ENCODE results near the gene HOOK1. TPM values are rescaled to one million over a fixed set of nuclear protein-coding genes. Genes with fewer than 3 reads are reported as not detected.

The HOOK1 gene
- 10 to 100 TPM in 4 of 8 experiments, 1 to 10 TPM in 3, under 1 TPM in 1; 0.31 to 17.6 (median 9.4) TPM for total RNA-seq

DNA sequence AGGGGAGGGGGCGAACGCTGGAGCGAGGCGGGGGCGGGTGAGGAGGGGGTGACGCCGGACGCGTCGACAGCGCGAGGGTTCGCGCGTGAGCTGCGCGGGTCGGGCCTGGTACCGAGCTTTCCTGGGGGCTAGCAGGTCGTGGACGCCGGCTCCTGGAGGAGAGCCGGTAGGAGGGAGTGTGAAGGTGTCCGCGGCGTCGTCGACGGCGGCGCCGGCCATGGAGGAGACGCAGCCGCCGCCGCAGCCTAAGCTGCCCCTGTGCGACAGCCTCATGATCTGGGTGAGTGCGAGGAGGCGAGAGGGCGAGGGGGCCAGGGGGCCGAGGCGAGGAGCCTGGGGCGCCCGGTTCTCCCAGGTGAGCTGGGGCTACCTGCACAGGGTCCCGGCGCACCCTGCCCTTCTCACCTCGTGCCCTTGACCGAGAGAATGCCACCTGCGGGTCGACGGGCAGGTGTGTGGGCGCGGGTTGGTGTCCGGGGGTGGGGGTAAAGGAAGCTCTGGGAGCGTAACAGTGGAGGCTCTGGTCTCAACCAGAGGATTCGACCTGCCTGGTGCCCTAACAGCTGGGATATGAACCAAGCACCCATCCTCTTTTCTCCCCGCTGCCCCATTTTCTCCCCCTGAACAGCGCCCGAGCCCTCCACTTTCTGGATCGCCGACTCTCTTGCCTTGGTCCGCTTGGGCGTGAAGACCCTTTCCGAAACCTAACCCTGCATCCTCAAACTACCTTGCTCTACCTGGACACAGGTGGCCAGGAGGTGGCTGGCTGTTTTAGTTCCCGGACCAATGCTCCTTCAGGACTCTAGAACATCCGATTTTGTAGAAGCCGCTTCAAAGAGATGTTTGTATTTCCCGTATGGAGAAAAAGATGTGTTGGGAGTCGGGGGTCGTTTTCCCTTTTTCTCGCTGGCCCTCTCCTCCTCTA lies at the start of gene HOOK1:
TSS of gene HOOK1 (plus strand) at position 49 of the 925 bp plus-strand sequence. CDS start at position 218, 169 bp downstream.
- peak within 1 kb of the TSS; percentile 58 to 75 (median 59) for H3K4me3 ChIP-seq
- 0 to 86% (median 27%) methylated on average over 1 to 13 of the region's 71 CpGs; no CpG with 5 or more reads in 2 of the 10 experiments for WGBS, 10 experiments
- in situ Hi-C loops (cut with MboI; ENCODE audit: low pct_unique_long_range_greater_than_20kb in 2 of 9, low sequenced_read_pairs in 9 of 9, unreplicated experiment in 9 of 9) = no loop called here
- H3K27ac ChIP-seq = peak within 1 kb of the TSS; percentile 19
- H3K4me1 ChIP-seq (replicated peaks in 1 of 2) = peaks cover 8 to 9% of the 10 kb centered on the region in 2 donors
- peak in 7 of 8 experiments; percentile 1 to 76 (median 31) for ATAC-seq (replicated peaks in 6 of 8)

DNA sequence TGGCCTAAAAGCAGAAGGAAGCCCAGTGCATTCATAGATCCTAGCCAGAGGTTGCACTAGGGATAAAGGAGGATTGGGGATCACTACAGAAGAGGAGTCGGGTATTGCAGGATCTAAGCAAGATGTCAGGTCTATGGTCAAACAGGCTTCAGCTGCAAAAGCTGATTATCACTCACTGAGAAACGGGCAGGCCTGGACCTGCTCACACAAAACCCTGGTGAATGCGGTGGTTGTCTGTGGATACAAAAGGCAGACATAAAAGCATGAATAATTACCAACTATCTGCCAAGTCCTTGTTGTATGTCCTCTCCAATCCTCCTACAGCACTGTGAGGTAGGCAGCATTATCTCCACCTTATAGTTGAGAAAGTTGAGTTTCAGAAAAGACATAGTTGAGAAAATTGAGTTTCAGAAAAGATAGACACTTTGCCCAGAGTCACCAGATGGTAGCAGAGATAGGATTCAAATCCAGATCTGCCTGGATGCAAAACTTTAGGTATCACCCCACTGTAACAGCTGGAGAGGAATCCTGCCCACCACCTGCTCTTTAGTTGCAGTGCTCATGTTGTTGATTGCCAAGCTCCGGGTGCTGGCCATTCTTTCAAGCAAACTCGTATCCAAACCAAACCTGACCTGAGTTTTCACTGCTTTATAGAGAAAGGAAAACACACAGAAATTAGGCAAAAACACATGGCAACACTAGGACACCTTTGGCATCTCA lies 49.6 kb upstream of the HOOK1 start:
- no peak overlapping the region for H3K27ac ChIP-seq
- H3K4me1 ChIP-seq (replicated peaks in 1 of 2) = peaks cover 26 to 34% of the 10 kb centered on the region in 2 donors
- in situ Hi-C loops (cut with MboI; ENCODE audit: low pct_unique_long_range_greater_than_20kb in 2 of 9, low sequenced_read_pairs in 9 of 9, unreplicated experiment in 9 of 9) = loop anchor here in 4 of 9 experiments (25.0 kb wide), 3 partner anchors 1028 to 1253 kb away; partner anchors contain the start of gene OMA1 (in 1 of the 4)
- H3K4me3 ChIP-seq = no peak overlapping the region
- ATAC-seq (replicated peaks in 6 of 8) = peak in 4 of 8 experiments; percentile 29 to 43 (median 36)
- 50 to 93% (median 73%) methylated on average over 3 to 5 of the region's 5 CpGs; no CpG with 5 or more reads in 3 of the 10 experiments for WGBS, 10 experiments

DNA sequence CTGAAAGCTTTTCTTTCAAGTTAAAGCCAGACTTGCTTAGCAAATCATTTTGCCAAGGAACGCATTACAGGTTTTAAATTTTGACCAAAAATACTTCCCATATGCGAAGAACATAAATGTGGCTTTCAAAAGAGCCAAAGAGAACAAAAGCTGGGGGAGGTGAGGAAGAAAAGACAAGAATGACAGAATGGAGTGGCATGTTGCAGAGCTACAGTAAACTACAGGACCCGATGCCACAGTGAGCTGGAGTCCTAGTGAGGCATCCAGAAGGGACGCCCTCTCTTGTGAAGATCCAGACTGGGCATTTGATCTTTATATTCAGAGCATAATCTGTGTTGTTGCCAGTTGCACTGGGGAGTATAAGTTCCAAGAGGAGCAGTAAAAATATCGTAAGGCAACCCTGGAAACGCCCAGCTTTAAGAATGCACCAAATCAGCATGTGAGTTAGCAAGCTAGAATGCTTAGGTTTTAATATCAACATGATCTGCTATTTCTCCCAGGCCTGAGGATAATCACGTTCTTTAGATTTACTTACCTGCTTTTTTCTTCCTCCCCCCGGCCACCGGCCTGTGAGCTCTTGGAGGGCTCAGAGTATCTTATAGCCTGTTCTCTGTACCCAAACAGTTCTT lies 48.4 kb upstream of the HOOK1 start:
- H3K4me3 ChIP-seq = no peak overlapping the region
- peak in 4 of 8 experiments; percentile 55 to 89 (median 88) for ATAC-seq (replicated peaks in 6 of 8)
- peaks cover 23 to 31% of the 10 kb centered on the region in 2 donors for H3K4me1 ChIP-seq (replicated peaks in 1 of 2)
- H3K27ac ChIP-seq = no peak overlapping the region
- in situ Hi-C loops (cut with MboI; ENCODE audit: low pct_unique_long_range_greater_than_20kb in 2 of 9, low sequenced_read_pairs in 9 of 9, unreplicated experiment in 9 of 9) = loop anchor here in 4 of 9 experiments (25.0 kb wide), 3 partner anchors 1029 to 1254 kb away; partner anchors contain the start of gene OMA1 (in 1 of the 4)
- 9 to 90% (median 75%) methylated on average over 4 to 9 of the region's 9 CpGs for WGBS, 10 experiments

DNA sequence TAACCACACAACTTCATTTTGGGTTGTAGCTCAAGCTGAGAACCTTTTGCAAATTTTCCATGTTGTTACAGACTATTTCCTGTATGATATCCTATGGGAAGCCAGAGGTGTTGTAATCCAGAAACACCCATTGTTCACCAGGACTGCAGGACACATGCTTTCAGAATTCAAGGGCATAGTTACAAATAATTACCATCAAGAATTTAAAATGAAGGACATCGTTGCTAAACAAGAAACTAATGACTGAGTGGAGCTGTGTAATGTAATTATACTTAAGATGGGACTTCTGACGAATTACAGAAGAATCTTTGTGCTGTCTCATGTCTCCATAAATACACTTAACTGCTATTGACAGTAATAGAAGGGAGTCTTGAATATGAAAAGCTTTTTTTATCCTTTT lies 47.6 kb upstream of the HOOK1 start:
- Histone ChIP-seq H3K27ac (no peak overlapping the region), H3K4me3 (no peak overlapping the region), H3K4me1 (replicated peaks in 1 of 2) (peaks cover 18 to 26% of the 10 kb centered on the region in 2 donors)
- in situ Hi-C loops (cut with MboI; ENCODE audit: low pct_unique_long_range_greater_than_20kb in 2 of 9, low sequenced_read_pairs in 9 of 9, unreplicated experiment in 9 of 9) = loop anchor here in 4 of 9 experiments (25.0 kb wide), 3 partner anchors 1030 to 1255 kb away; partner anchors contain the start of gene OMA1 (in 1 of the 4)
- peak in 3 of 8 experiments; percentile 22 to 47 (median 45) for ATAC-seq (replicated peaks in 6 of 8)
- WGBS, 10 experiments = 0 to 67% (median 40%) methylated on average over 1 to 2 of the region's 2 CpGs; no CpG with 5 or more reads in 1 of the 10 experiments

DNA sequence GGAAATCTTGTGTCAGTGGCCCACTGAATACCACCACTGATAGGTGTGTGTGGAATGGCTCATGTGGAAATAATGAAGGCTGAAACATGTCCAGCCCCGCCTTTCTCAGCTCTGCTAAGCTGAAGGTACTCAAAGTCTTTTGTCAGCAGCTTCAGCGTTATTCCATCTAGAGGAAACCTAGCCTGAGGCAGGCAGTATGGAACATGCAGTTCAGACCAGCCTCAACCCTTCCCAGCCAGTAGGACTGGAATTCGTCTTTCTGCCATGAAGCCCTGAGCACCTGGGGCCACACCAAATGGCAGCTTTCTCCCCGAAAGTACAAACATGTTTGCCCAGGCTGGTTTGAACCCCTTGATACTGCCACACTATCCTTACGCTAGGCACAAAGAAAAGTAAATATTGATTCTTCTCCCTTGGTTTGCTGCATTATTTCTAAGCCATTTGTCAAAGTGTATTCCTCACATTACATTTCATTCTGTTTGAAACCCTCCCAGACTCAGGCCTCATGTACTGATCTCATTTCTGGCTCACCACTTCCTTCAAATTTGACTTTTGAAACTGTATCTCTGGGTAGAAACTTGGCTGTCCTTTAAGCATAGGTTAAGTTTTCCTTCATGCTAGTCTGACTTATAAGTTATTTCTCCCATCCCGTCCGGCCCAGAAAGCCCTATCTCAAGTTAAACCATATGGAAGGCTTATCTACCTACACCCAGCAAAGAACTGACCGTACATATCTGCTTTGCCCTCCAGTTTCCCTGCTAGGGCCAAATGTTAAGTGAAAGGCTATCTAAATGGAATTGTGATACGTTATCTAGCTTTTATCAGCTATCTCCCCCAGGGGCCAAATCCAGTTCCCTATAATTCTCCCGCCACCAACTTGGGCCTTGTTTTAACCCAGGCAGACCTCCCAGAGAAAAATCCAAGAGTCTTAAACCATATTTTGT lies 45.7 kb upstream of the HOOK1 start:
- 71 to 98% (median 91%) methylated on average over 1 to 10 of the region's 10 CpGs for WGBS, 10 experiments
- H3K4me1 ChIP-seq (replicated peaks in 1 of 2) = peaks cover 18 to 26% of the 10 kb centered on the region in 2 donors
- H3K4me3 ChIP-seq = no peak overlapping the region
- in situ Hi-C loops (cut with MboI; ENCODE audit: low pct_unique_long_range_greater_than_20kb in 2 of 9, low sequenced_read_pairs in 9 of 9, unreplicated experiment in 9 of 9) = loop anchor here in 4 of 9 experiments (25.0 kb wide), 3 partner anchors 1032 to 1257 kb away; partner anchors contain the start of gene OMA1 (in 1 of the 4)
- peak in 3 of 8 experiments; percentile 10 to 65 (median 21) for ATAC-seq (replicated peaks in 6 of 8)
- H3K27ac ChIP-seq = no peak overlapping the region

DNA sequence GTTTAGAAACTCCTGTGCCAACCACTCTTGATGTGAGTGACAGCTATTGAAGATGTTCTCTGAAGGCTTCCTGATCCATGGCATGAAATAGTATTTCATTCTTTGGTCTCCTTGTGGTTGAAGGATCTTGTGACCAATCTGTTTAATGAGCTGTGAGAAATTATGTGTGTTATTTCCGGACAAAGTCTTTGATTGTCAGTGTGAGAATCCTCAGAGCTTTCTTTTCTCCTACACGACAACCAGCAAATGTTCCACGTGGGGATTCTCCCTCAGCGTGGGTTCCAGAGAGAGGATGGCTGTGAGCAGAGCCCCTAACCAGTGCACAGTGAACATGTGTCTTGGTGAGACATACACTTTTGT lies 45.0 kb upstream of the HOOK1 start:
- no peak overlapping the region for H3K27ac ChIP-seq
- H3K4me3 ChIP-seq = no peak overlapping the region
- in situ Hi-C loops (cut with MboI; ENCODE audit: low pct_unique_long_range_greater_than_20kb in 2 of 9, low sequenced_read_pairs in 9 of 9, unreplicated experiment in 9 of 9) = loop anchor here in 4 of 9 experiments (25.0 kb wide), 3 partner anchors 1032 to 1257 kb away; partner anchors contain the start of gene OMA1 (in 1 of the 4)
- peaks cover 18 to 25% of the 10 kb centered on the region in 2 donors for H3K4me1 ChIP-seq (replicated peaks in 1 of 2)
- WGBS, 10 experiments = 0 to 100% (median 82%) methylated on average over 1 to 4 of the region's 4 CpGs; no CpG with 5 or more reads in 1 of the 10 experiments
- ATAC-seq (replicated peaks in 6 of 8) = no peak

DNA sequence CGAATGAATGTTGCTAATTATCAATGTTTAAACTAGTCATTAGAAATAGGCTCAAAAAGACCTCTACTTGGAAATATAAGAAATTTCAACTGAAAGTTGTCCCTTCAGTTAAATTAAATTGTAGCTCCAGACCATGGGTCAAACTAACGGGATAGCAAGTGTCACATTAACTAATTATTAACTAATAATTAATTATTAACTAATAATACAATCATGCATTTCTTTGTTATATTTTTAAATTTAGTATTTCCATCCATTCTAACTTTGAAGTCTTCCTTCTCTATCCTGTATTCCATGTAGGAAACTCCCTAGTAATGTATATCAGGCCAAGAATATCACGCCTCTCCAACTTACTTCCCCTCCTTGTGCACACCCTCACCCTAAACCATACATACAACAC lies 43.4 kb upstream of the HOOK1 start:
- WGBS, 10 experiments = 81 to 100% (median 92%) methylated on average over 2 to 3 of the region's 3 CpGs
- in situ Hi-C loops (cut with MboI; ENCODE audit: low pct_unique_long_range_greater_than_20kb in 2 of 9, low sequenced_read_pairs in 9 of 9, unreplicated experiment in 9 of 9) = loop anchor here in 4 of 9 experiments (25.0 kb wide), 3 partner anchors 1034 to 1259 kb away; partner anchors contain the start of gene OMA1 (in 1 of the 4)
- no peak overlapping the region for H3K27ac ChIP-seq
- H3K4me3 ChIP-seq = no peak overlapping the region
- no peak for ATAC-seq (replicated peaks in 6 of 8)
- peaks cover 12 to 15% of the 10 kb centered on the region in 2 donors for H3K4me1 ChIP-seq (replicated peaks in 1 of 2)

DNA sequence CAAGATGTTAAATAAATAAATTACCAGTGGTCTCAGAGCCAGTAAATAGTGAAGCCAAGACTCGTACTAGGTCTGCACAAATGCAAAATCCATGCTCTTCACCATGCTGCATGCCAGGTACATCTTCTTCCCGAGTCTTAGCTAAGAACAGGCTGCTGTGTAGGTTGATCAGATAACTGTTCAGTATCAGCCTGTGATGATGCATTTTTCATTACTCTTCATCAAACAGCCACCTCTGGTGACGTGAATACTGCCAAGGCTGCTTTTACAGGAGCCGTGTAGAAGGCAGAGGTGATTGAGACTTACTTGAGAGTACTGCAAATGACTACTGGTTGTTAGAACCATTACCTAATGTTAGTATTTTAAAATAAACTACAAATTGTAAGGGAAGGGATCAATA lies 39.3 kb upstream of the HOOK1 start:
- Histone ChIP-seq H3K27ac (no peak overlapping the region), H3K4me3 (no peak overlapping the region), H3K4me1 (replicated peaks in 1 of 2) (peaks cover 0 to under 1% of the 10 kb centered on the region in 2 donors)
- in situ Hi-C loops (cut with MboI; ENCODE audit: low pct_unique_long_range_greater_than_20kb in 2 of 9, low sequenced_read_pairs in 9 of 9, unreplicated experiment in 9 of 9) = loop anchor here in 1 of 9 experiments (25.0 kb wide), 1 partner anchor 162 kb away; the partner anchor contains the start of gene CYP2J2
- WGBS, 10 experiments = 90 to 100% (median 93%) methylated on average over 2 to 4 of the region's 4 CpGs; no CpG with 5 or more reads in 3 of the 10 experiments
- no peak for ATAC-seq (replicated peaks in 6 of 8)

DNA sequence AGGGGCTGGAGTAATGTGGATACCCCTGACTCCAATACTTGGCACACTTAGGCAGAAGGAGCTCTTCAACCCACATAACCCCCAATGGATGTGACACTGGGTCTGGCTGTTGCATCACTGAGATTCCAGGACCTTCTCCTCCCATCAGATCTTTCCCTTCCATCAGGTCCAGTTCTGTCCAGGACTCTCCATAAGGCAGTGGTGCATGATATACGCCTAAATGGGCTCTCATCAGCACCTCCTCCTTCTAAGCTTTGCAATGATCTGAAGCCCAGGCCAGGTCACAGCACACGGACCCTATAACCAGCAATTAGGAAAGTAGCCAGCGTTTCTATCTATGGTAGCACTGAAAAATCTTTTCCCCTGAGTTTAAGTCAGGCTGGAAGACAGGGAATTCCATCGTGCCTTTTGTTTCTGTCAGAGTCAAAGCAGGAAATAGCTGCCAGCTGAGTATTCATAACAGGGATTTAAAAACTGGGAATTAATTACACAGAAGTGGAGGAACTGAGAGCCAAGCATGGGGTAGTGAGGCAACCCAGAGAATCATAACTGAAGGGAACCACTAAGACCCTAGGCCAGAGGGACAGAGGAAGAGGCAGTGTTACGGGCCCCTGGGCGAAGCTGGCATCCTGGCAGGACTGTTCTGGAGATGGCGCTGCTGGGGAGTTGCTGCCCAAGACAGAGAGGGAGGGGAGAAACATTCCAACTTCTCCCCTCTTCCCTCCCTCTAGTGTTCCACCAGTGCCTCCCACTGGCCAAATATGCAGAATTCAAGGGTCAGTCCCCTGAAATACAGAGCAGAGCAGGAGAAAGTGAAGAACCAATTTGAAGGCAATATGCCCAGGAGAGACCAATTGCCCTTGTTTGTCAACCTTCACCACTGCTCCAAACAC lies 37.5 kb upstream of the HOOK1 start:
- in situ Hi-C loops (cut with MboI; ENCODE audit: low pct_unique_long_range_greater_than_20kb in 2 of 9, low sequenced_read_pairs in 9 of 9, unreplicated experiment in 9 of 9) = loop anchor here in 1 of 9 experiments (25.0 kb wide), 1 partner anchor 160 kb away; the partner anchor contains the start of gene CYP2J2
- no peak overlapping the region for H3K27ac ChIP-seq
- no peak for ATAC-seq (replicated peaks in 6 of 8)
- H3K4me3 ChIP-seq = no peak overlapping the region
- 60 to 100% (median 82%) methylated on average over 1 to 7 of the region's 7 CpGs; no CpG with 5 or more reads in 1 of the 10 experiments for WGBS, 10 experiments
- H3K4me1 ChIP-seq (replicated peaks in 1 of 2) = peaks cover 0 to 8% of the 10 kb centered on the region in 2 donors

DNA sequence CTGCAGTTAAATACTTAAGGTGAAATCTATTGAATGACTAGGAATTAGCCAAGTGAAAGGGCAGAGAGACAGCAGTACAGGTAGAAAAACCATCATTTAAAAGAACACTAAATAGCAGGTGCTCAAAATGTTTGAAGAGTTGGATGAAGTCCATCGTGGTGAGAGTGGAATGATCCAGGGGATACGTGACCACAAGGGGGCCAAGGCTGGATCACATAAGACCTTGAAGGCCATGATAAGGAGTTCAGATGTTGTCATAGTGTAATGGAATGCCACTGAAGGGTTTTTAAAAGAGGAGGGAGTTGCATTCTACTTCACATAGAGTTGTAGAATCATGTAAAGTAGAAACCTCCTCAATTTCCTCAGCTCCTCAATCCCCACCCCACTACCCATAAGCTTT lies 34.8 kb upstream of the HOOK1 start:
- Histone ChIP-seq H3K4me1 (replicated peaks in 1 of 2) (peaks cover 0 to 8% of the 10 kb centered on the region in 2 donors), H3K27ac (no peak overlapping the region), H3K4me3 (no peak overlapping the region)
- 48 to 100% (median 83%) methylated on average over 1 to 2 of the region's 2 CpGs; no CpG with 5 or more reads in 1 of the 10 experiments for WGBS, 10 experiments
- in situ Hi-C loops (cut with MboI; ENCODE audit: low pct_unique_long_range_greater_than_20kb in 2 of 9, low sequenced_read_pairs in 9 of 9, unreplicated experiment in 9 of 9) = loop anchor here in 1 of 9 experiments (25.0 kb wide), 1 partner anchor 157 kb away; the partner anchor contains the start of gene CYP2J2
- peak in 1 of 8 experiments; percentile 23 for ATAC-seq (replicated peaks in 6 of 8)

All from motor neuron (in vitro differentiated cells).